PC-9 (cell line): ENCODE data around the gene HPCAL4. TPM values are rescaled to one million over a fixed set of nuclear protein-coding genes. Genes with fewer than 3 reads are reported as not detected.

Experiments
- BruUV-seq: library from RNA; stranded (reverse); fragments of 400-500 nt; replicated peaks from 2 replicates; lab custom pipeline; 2021; lab: Mats Ljungman, UMichigan
- CTCF ChIA-PET: fragments of 300-600 bp; sonication (Branson Sonifier 250); formaldehyde crosslinking; loops from one replicate; lab custom pipeline; 2022; ENCODE audit warnings: antibody characterized with exemption; lab: Charles Lee
- POLR2A ChIA-PET: fragments of 300-600 bp; sonication (Branson Sonifier 250); formaldehyde crosslinking; loops from one replicate; lab custom pipeline; 2022; ENCODE audit warnings: antibody characterized with exemption; ENCODE audit not compliant: unreplicated experiment; lab: Charles Lee
- DNase-seq, 2 experiments: peaks; one replicate each; pipeline versions ENCODE4 v3.0.0 to v3.0.0-alpha.2; 2015 to 2022; ENCODE audit warnings: mixed read lengths in 1 of 2
- H2AFZ ChIP-seq: fragments of 200-600 bp; sonication (generic); 2 replicates; pipeline ENCODE4 v1.8.1; 2017; ENCODE audit warnings: antibody characterized with exemption
- H3F3A ChIP-seq: fragments of 200-600 bp; sonication (generic); 2 replicates; pipeline ENCODE4 v1.8.1; 2017; ENCODE audit warnings: antibody characterized with exemption, mild to moderate bottlenecking, low read depth; ENCODE audit not compliant: insufficient read depth
- H3K27ac ChIP-seq: fragments of 200-600 bp; sonication (generic); 2 replicates; pipeline ENCODE4 v1.6.1; 2016; ENCODE audit warnings: mixed run types
- H3K27me3 ChIP-seq: fragments of 200-600 bp; sonication (generic); 2 replicates; pipeline ENCODE4 v1.6.1; 2016; ENCODE audit warnings: low read depth, mixed run types; ENCODE audit not compliant: insufficient read depth
- H3K36me3 ChIP-seq: fragments of 200-600 bp; sonication (generic); 2 replicates; pipeline ENCODE4 v1.6.1; 2016; ENCODE audit warnings: low read depth, mixed run types
- H3K4me1 ChIP-seq: fragments of 200-600 bp; sonication (generic); replicated peaks from 2 replicates; pipeline ENCODE4 v1.6.1; 2016; ENCODE audit warnings: mixed run types; ENCODE audit not compliant: insufficient read depth
- H3K4me2 ChIP-seq: fragments of 200-600 bp; sonication (generic); 2 replicates; pipeline ENCODE4 v1.6.1; 2017; ENCODE audit warnings: mixed run types
- H3K4me3 ChIP-seq: fragments of 200-600 bp; sonication (generic); 2 replicates; pipeline ENCODE4 v1.6.1; 2016; ENCODE audit warnings: mixed run types
- H3K79me2 ChIP-seq: fragments of 200-600 bp; sonication (generic); 2 replicates; pipeline ENCODE4 v1.6.1; 2017; ENCODE audit warnings: low read depth, mixed run types
- H3K9me2 ChIP-seq: fragments of 200-600 bp; sonication (generic); 2 replicates; pipeline ENCODE4 v1.8.1; 2017; ENCODE audit warnings: mild to moderate bottlenecking; ENCODE audit not compliant: insufficient read depth
- H3K9me3 ChIP-seq: fragments of 200-600 bp; sonication (generic); 2 replicates; pipeline ENCODE4 v1.8.1; 2016; ENCODE audit warnings: low read depth; ENCODE audit not compliant: insufficient read depth
- H4K20me1 ChIP-seq: fragments of 200-600 bp; sonication (generic); 2 replicates; pipeline ENCODE4 v1.8.1; 2017; ENCODE audit not compliant: insufficient read depth
- CTCF ChIP-seq: fragments of 200-600 bp; sonication (generic); conservative IDR thresholded peaks from 2 replicates; pipeline ENCODE4 v1.6.1; 2017; ENCODE audit warnings: mixed run types, antibody characterized with exemption, mild to moderate bottlenecking, moderate library complexity
- EZH2 ChIP-seq: fragments of 200-600 bp; sonication (generic); IDR thresholded peaks from 2 replicates; pipeline ENCODE4 v1.8.0; 2017; ENCODE audit warnings: antibody characterized with exemption, low read depth
- intact Hi-C: fragments of 100-400 bp; cut with micrococcal nuclease; formaldehyde crosslinking; loops from one replicate; pipeline ENCODE4 v1.10.0; 2022; ENCODE audit not compliant: unreplicated experiment
- total RNA-seq: library from RNA; stranded (reverse); gene quantifications from 2 replicates; pipeline ENCODE4 v1.2.3, GENCODE V29; 2021

The HPCAL4 gene
- total RNA-seq, 1 experiment from 2014 or later = 0.07 TPM

- TF ChIP-seq EZH2 (no peak), CTCF (no peak)
- Histone ChIP-seq H3K9me3 (no peaks in the 10 kb centered on the region), H2AFZ (no peak overlapping the region), H3K4me3 (no peak overlapping the region), H3F3A (peaks cover under 1% of the 10 kb centered on the region; the same call in 1 of the 2 replicates), H3K4me2 (no peak overlapping the region), H3K27me3 (no peaks in the 10 kb centered on the region), H3K27ac (no peak overlapping the region), H3K4me1 (peaks cover 6% of the 10 kb centered on the region; the same call in 1 of the 2 replicates), H4K20me1 (no peaks in the 10 kb centered on the region), H3K79me2 (no peaks in the 10 kb centered on the region), H3K36me3 (no peaks in the 10 kb centered on the region), H3K9me2 (no peaks in the 10 kb centered on the region)
- ChIA-PET POLR2A (no interaction called here), CTCF (no interaction called here)
- no TSS peak for BruUV-seq
- no peak for DNase-seq
- intact Hi-C loops = no loop called here
These were observed 7.5 kb downstream of the HPCAL4 start for GRCh38 chr1:39683591-39684312.

- DNase-seq = no peak
- H3K4me3 ChIP-seq = no peak overlapping the region
- BruUV-seq = no TSS peak
- H3K9me2 ChIP-seq = no peaks in the 10 kb centered on the region
- CTCF ChIA-PET = interaction anchor here (1.0 kb wide), 1 partner anchor 9 kb away, joined by 3 read pairs; the partner anchor contains the start of gene HPCAL4
- no peak for TF ChIP-seq EZH2
- intact Hi-C loops = no loop called here
- no peaks in the 10 kb centered on the region for H4K20me1 ChIP-seq
- H3K27ac ChIP-seq = no peak overlapping the region
- H3K4me1 ChIP-seq = peaks cover 5% of the 10 kb centered on the region
- no peaks in the 10 kb centered on the region for H3K9me3 ChIP-seq
- H3K4me2 ChIP-seq = no peak overlapping the region
- no peaks in the 10 kb centered on the region for H3K27me3 ChIP-seq
- no peak overlapping the region for H2AFZ ChIP-seq
- POLR2A ChIA-PET = interaction anchor here (0.6 kb wide), 2 partner anchors 13 to 145 kb away, joined by 3 to 8 read pairs; no protein-coding TSS in a partner anchor
- H3K36me3 ChIP-seq = no peaks in the 10 kb centered on the region
- no peaks in the 10 kb centered on the region for H3F3A ChIP-seq
- no peaks in the 10 kb centered on the region for H3K79me2 ChIP-seq
These were observed 9.2 kb downstream of the HPCAL4 start for GRCh38 chr1:39681999-39682398.

GRCh38 chr1:39681294-39681693 is 9.9 kb downstream of the HPCAL4 start:
- BruUV-seq = no TSS peak
- POLR2A ChIA-PET = interaction anchor here (0.6 kb wide), 1 partner anchor 146 kb away, joined by 3 read pairs; no protein-coding TSS in a partner anchor
- no peaks in the 10 kb centered on the region for H3K79me2 ChIP-seq

More at GRCh38 chr1:39681294-39681693, 9.9 kb downstream of the HPCAL4 start:
- H3K4me3 ChIP-seq = no peak overlapping the region
- intact Hi-C loops = no loop called here
- H3K27ac ChIP-seq = no peak overlapping the region
- H3K4me2 ChIP-seq = no peak overlapping the region
- H4K20me1 ChIP-seq = no peaks in the 10 kb centered on the region
- no peak for TF ChIP-seq CTCF
- no peak for TF ChIP-seq EZH2
- H3F3A ChIP-seq = no peaks in the 10 kb centered on the region
- H3K9me3 ChIP-seq = no peaks in the 10 kb centered on the region
- no peak overlapping the region for H2AFZ ChIP-seq
- H3K36me3 ChIP-seq = no peaks in the 10 kb centered on the region
- H3K9me2 ChIP-seq = no peaks in the 10 kb centered on the region
- no peaks in the 10 kb centered on the region for H3K27me3 ChIP-seq
- DNase-seq = no peak
- CTCF ChIA-PET = interaction anchor here (1.0 kb wide), 1 partner anchor 10 kb away, joined by 3 read pairs; the partner anchor contains the start of gene HPCAL4
- peaks cover 12% of the 10 kb centered on the region for H3K4me1 ChIP-seq
